ENCODE results near the gene PARVA. TPM values are rescaled to one million over a fixed set of nuclear protein-coding genes. Genes with fewer than 3 reads are reported as not detected.
"Not testable (repeated sequence)": the region's sequence is repeated elsewhere in the genome, so short reads cannot be mapped to it uniquely, and the experiment has no call there.

The PARVA gene
- 7.5 and 8.4 TPM in 2 replicates for total RNA-seq (2014; rRNA removed; shearing (Covaris generic))

GRCh38 chr11:12377106-12377823, at the start of gene PARVA:
TSS of gene PARVA (plus strand) at chr11:12377571. CDS start at chr11:12377648, 77 bp downstream.
- Histone ChIP-seq H3K36me3 (replicated peaks; ENCODE audit: control insufficient read depth, insufficient read depth, low read length) (no peaks in the 10 kb centered on the region), H3K4me3 (ENCODE audit: insufficient read depth, low read depth, low read length) (peak within 1 kb of the TSS; percentile 67), H3K27me3 (ENCODE audit: control insufficient read depth, insufficient read depth, low read length) (peaks cover 6% of the 10 kb centered on the region; the same call in 1 of the 2 replicates)
- DNase-seq, result peak; percentile 83

- no peak for DNase-seq
- H3K27me3 ChIP-seq (ENCODE audit: control insufficient read depth, insufficient read depth, low read length), result no peaks in the 10 kb centered on the region
- H3K4me3 ChIP-seq (ENCODE audit: insufficient read depth, low read depth, low read length), result no peak overlapping the region
- no peaks in the 10 kb centered on the region for H3K36me3 ChIP-seq (replicated peaks; ENCODE audit: control insufficient read depth, insufficient read depth, low read length)
Measured at GRCh38 chr11:12329169-12329568, 48.2 kb upstream of the PARVA start.

- no peaks in the 10 kb centered on the region for H3K27me3 ChIP-seq (ENCODE audit: control insufficient read depth, insufficient read depth, low read length)
- H3K4me3 ChIP-seq (ENCODE audit: insufficient read depth, low read depth, low read length), result no peak overlapping the region
- no peaks in the 10 kb centered on the region for H3K36me3 ChIP-seq (replicated peaks; ENCODE audit: control insufficient read depth, insufficient read depth, low read length)
- DNase-seq, result no peak
Measured at GRCh38 chr11:12329797-12330196, 47.6 kb upstream of the PARVA start.

GRCh38 chr11:12330485-12331231, 46.7 kb upstream of the PARVA start:
- H3K27me3 ChIP-seq (ENCODE audit: control insufficient read depth, insufficient read depth, low read length), result no peaks in the 10 kb centered on the region
- no peak for DNase-seq
- H3K36me3 ChIP-seq (replicated peaks; ENCODE audit: control insufficient read depth, insufficient read depth, low read length), result no peaks in the 10 kb centered on the region
- no peak overlapping the region for H3K4me3 ChIP-seq (ENCODE audit: insufficient read depth, low read depth, low read length)

GRCh38 chr11:12331239-12331874, 46.0 kb upstream of the PARVA start:
- peak; percentile 75 for DNase-seq
- Histone ChIP-seq H3K36me3 (replicated peaks; ENCODE audit: control insufficient read depth, insufficient read depth, low read length) (no peaks in the 10 kb centered on the region), H3K4me3 (ENCODE audit: insufficient read depth, low read depth, low read length) (no peak overlapping the region), H3K27me3 (ENCODE audit: control insufficient read depth, insufficient read depth, low read length) (no peaks in the 10 kb centered on the region)

- Histone ChIP-seq H3K27me3 (ENCODE audit: control insufficient read depth, insufficient read depth, low read length) (no peaks in the 10 kb centered on the region), H3K4me3 (ENCODE audit: insufficient read depth, low read depth, low read length) (no peak overlapping the region), H3K36me3 (replicated peaks; ENCODE audit: control insufficient read depth, insufficient read depth, low read length) (no peaks in the 10 kb centered on the region)
- DNase-seq, result no peak
Measured at GRCh38 chr11:12343526-12343925, 33.8 kb upstream of the PARVA start.

- no peak overlapping the region for H3K4me3 ChIP-seq (ENCODE audit: insufficient read depth, low read depth, low read length)
- H3K27me3 ChIP-seq (ENCODE audit: control insufficient read depth, insufficient read depth, low read length), result no peaks in the 10 kb centered on the region
- no peak for DNase-seq
- H3K36me3 ChIP-seq (replicated peaks; ENCODE audit: control insufficient read depth, insufficient read depth, low read length), result no peaks in the 10 kb centered on the region
Measured at GRCh38 chr11:12353534-12353933, 23.8 kb upstream of the PARVA start.

- Histone ChIP-seq H3K27me3 (ENCODE audit: control insufficient read depth, insufficient read depth, low read length) (no peaks in the 10 kb centered on the region), H3K36me3 (replicated peaks; ENCODE audit: control insufficient read depth, insufficient read depth, low read length) (no peaks in the 10 kb centered on the region), H3K4me3 (ENCODE audit: insufficient read depth, low read depth, low read length) (no peak overlapping the region)
- DNase-seq, result no peak
Measured at GRCh38 chr11:12354750-12355545, 22.4 kb upstream of the PARVA start.

- no peak for DNase-seq
- H3K27me3 ChIP-seq (ENCODE audit: control insufficient read depth, insufficient read depth, low read length), result no peaks in the 10 kb centered on the region
- no peaks in the 10 kb centered on the region for H3K36me3 ChIP-seq (replicated peaks; ENCODE audit: control insufficient read depth, insufficient read depth, low read length)
- H3K4me3 ChIP-seq (ENCODE audit: insufficient read depth, low read depth, low read length), result no peak overlapping the region
Measured at GRCh38 chr11:12356944-12357655, 20.3 kb upstream of the PARVA start.

- H3K4me3 ChIP-seq (ENCODE audit: insufficient read depth, low read depth, low read length); H3K27me3 ChIP-seq (ENCODE audit: control insufficient read depth, insufficient read depth, low read length); H3K36me3 ChIP-seq (replicated peaks; ENCODE audit: control insufficient read depth, insufficient read depth, low read length); DNase-seq: not testable (repeated sequence)
Measured at GRCh38 chr11:12357697-12358096, 19.7 kb upstream of the PARVA start.

GRCh38 chr11:12358302-12359188, 18.8 kb upstream of the PARVA start:
- Histone ChIP-seq H3K36me3 (replicated peaks; ENCODE audit: control insufficient read depth, insufficient read depth, low read length) (no peaks in the 10 kb centered on the region), H3K4me3 (ENCODE audit: insufficient read depth, low read depth, low read length) (no peak overlapping the region), H3K27me3 (ENCODE audit: control insufficient read depth, insufficient read depth, low read length) (no peaks in the 10 kb centered on the region)
- DNase-seq, result no peak

GRCh38 chr11:12359761-12360160, 17.6 kb upstream of the PARVA start:
- H3K27me3 ChIP-seq (ENCODE audit: control insufficient read depth, insufficient read depth, low read length), result no peaks in the 10 kb centered on the region
- DNase-seq, result no peak
- H3K36me3 ChIP-seq (replicated peaks; ENCODE audit: control insufficient read depth, insufficient read depth, low read length), result no peaks in the 10 kb centered on the region
- no peak overlapping the region for H3K4me3 ChIP-seq (ENCODE audit: insufficient read depth, low read depth, low read length)

- Histone ChIP-seq H3K36me3 (replicated peaks; ENCODE audit: control insufficient read depth, insufficient read depth, low read length) (no peaks in the 10 kb centered on the region), H3K27me3 (ENCODE audit: control insufficient read depth, insufficient read depth, low read length) (no peaks in the 10 kb centered on the region), H3K4me3 (ENCODE audit: insufficient read depth, low read depth, low read length) (no peak overlapping the region)
- no peak for DNase-seq
Measured at GRCh38 chr11:12361682-12362081, 15.7 kb upstream of the PARVA start.

Data from H7 (cell line).